Measurements from ENCODE around the gene SNAPIN.

The SNAPIN gene

DNA sequence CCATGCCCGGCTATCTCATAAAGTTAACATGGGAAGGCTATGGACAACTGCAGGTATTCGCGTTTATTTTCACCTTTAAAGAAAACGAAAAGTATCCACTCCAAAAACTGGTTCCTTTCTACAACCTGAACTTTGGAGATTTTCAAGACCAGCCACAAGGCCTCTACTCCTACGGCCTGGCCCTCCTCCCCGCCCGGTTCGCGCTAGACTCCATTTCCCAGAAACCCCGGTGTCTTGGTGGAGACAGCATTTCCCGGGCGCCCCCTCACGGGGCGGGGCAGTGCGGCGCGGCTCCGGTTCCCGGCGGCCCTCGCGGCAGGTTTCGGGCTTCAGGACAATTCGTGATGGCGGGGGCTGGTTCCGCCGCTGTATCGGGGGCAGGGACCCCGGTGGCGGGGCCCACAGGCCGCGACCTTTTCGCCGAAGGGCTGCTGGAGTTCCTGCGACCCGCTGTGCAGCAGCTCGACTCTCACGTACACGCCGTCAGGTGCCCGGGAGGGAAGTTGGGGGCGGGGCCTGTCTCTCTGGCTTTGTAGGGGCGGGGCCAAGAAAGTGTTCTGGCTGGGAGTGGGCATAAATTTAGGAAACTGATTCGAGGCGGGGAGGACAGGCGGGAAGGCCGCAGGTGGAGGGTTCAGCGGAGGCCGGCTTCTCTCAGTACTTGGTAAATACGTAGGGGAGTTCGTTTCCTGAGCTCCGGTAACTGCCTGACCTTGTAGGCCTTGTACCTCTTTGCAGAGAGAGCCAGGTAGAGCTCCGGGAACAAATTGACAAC is at the start of gene SNAPIN:
Gene SNAPIN, plus strand, starts transcription at position 304 of the 775 bp plus-strand sequence. Its CDS starts 41 bp downstream, at position 345.
- DNase-seq (ENCODE audit: low read depth in 2 of 3, low spot score in 2 of 3): peak; percentile 79 to 82 (median 80)

DNA sequence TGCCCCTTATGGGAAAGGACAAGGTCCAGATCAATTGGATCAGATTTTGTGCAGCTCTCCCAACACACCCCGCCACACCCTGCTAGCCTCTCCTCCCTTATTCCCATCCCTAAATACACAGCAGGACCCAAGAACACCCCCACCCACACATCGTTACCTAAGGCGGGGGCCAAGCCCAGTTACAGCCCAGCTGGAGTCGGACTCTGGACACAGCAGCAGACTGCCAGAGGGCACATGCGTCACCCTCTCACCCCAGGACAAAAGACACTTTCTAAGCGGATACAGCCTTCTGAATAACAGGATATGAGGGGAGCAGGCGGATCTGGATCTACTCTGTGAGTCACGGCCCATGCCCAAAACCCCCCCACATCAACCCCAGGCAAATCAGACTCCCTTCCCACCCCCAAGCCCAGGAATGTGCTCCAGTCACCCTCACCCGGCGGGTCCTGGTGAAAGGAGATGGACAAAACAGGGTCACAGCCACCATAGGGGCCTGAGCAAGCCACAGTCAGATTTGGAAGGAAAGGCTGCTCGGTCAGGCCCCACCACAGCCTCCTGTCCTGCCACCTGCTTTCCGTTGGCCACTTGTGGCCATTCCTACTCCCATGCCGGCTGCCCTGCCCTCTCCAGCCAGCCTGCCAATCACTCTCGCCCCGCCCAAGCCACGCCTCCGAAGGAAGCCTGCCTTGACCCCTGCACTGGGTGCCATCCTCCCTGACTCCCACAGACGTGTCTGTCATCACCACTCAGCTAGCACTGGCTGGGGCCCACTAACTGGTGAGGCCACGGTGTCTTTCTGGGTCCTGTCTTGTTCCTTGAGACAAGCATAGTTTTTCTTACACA is 49.5 kb upstream of the SNAPIN start:
- no peak for DNase-seq (ENCODE audit: low read depth in 2 of 3, low spot score in 2 of 3)

GRCh38 chr1:153609585-153609907 is 49.0 kb upstream of the SNAPIN start:
- DNase-seq (ENCODE audit: low read depth in 2 of 3, low spot score in 2 of 3): no peak

- no peak for DNase-seq (ENCODE audit: low read depth in 2 of 3, low spot score in 2 of 3)
Observed at GRCh38 chr1:153610334-153610733, 48.2 kb upstream of the SNAPIN start.

DNA sequence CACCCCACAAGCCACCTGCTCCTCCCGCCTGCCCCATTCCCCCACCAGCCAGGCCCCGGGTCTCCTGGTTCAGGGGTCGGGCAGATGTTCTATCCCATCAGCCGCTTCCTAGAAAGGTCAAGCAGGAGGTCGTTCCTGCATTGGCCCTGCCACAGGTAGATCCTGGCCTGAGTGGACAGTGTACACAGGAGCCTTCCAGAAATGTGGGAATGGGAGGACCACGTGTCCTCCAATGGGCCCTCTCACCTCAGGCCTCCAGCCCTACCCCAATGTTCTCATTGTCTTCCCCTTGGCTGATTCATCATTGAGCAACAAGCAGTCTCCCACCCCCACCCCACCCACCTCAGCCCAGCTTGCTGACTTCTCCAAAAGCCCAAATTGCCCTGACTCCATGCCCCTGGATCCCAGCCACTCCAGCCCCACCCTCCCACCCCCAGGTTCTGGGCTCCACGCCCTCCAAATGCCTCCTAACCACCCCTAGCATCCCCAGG is 47.6 kb upstream of the SNAPIN start:
- no peak for DNase-seq (ENCODE audit: low read depth in 2 of 3, low spot score in 2 of 3)

DNA sequence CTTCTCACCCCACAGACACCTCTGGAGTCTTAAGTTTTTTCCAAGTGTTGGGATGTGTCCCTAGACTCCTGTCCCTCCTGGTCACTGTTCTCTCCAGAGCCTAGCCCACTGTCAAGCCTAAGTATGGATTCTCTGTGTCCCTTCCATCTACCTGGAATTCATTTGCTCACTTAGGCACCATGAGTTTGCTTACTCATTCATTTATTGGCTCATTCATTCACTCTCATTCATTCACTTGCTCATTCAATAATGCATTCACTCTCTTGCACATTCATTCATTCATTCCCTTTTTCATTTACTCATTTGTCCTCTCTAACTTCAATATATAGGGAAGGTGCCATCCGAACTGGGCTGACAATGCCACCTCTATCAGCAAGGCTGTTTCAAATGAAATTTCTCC is 47.1 kb upstream of the SNAPIN start:
- DNase-seq (ENCODE audit: low read depth in 2 of 3, low spot score in 2 of 3): no peak

DNA sequence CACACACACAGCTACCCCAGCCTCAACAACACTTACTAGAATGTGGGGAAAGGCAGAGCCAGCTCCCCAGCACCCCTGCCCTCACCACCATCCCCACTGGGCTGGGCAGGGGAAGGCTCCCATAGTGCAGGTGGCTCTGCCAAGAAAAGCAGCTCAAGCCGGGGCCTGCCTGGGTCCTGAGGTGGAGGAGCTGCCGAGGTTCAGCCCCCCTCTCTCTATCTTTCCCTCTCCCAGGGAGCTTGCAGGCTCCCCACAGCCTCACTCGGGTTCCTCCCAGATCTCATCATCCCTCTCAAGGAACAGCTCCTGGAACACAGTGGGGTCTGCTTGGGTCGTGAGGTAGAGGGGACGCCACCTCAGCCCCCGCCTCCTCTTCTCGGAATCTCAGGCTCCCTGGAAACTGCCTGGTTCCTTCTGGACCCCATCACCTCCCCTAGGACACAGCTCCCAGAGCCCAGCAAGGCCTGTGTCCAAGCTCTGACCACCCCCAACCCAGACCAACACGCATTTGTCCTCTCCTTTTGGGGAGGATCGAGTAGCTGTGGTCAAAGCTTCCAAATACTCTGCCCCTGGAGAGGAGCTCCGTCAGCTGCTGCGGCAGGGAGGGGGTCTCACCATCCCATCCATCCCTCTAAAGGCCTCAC is 46.3 kb upstream of the SNAPIN start:
- no peak for DNase-seq (ENCODE audit: low read depth in 2 of 3, low spot score in 2 of 3)

GRCh38 chr1:153612755-153613331 is 45.7 kb upstream of the SNAPIN start, which contains the start of gene S100A16:
Gene S100A16, minus strand, starts transcription at chr1:153613137. Its CDS starts 4,986 bp downstream, at chr1:153608151.
- DNase-seq (ENCODE audit: low read depth in 2 of 3, low spot score in 2 of 3): no peak

GRCh38 chr1:153613406-153613805 is 45.1 kb upstream of the SNAPIN start:
- no peak for DNase-seq (ENCODE audit: low read depth in 2 of 3, low spot score in 2 of 3)

- no peak for DNase-seq (ENCODE audit: low read depth in 2 of 3, low spot score in 2 of 3)
Observed at GRCh38 chr1:153614189-153614900, 44.2 kb upstream of the SNAPIN start.

- no peak for DNase-seq (ENCODE audit: low read depth in 2 of 3, low spot score in 2 of 3)
Observed at GRCh38 chr1:153614906-153615305, 43.6 kb upstream of the SNAPIN start.

GRCh38 chr1:153615406-153615805 is 43.1 kb upstream of the SNAPIN start:
- DNase-seq (ENCODE audit: low read depth in 2 of 3, low spot score in 2 of 3): no peak

- DNase-seq (ENCODE audit: low read depth in 2 of 3, low spot score in 2 of 3): no peak
Observed at GRCh38 chr1:153616144-153616916, 42.2 kb upstream of the SNAPIN start, which contains the start of gene S100A14. Gene S100A14, minus strand, starts transcription at chr1:153616325. Its CDS starts 467 bp downstream, at chr1:153615858.

- DNase-seq (ENCODE audit: low read depth in 2 of 3, low spot score in 2 of 3): no peak
Observed at GRCh38 chr1:153616917-153617311, 41.6 kb upstream of the SNAPIN start.

DNA sequence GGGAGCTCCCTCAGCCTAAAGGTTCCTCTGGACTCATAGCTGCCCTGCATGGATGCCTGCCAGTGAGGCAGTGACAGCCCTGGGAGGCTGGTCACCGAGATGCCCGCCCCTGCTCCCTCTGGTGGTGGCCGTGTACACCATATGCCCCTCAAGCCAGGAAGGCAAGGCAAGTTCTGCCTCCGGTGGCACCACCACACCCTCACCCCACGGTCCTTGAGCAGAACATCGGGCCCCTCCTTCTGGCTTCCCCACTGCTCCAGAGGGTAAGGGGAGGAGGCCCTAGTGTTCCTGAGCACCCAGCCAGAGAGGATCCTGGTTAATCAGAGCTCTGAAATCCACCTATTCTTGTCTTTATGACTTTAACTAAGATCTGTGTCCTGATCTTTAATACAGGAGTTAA is 40.8 kb upstream of the SNAPIN start:
- peak in 2 of 3 experiments; percentile 55 to 79 for DNase-seq (ENCODE audit: low read depth in 2 of 3, low spot score in 2 of 3)

DNA sequence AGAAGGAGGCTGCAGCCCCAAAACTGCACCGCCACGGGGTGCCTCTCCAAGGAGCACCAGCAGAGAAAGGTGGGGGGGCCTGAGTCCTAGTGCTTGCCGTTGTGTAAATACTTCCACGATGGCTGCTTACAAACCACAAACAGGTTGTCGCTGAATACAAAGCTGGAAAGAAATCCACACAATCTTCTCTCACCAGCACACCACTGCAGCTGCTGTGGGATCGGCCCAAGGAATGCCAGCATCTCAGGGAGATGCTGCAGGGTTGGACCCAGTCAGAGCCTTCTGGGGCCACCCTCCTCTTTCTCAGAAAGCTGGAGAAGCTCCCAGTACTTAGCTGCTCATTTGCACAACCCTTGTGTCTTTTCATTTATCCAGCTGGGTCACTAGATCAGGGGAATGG is 39.3 kb upstream of the SNAPIN start:
- DNase-seq (ENCODE audit: low read depth in 2 of 3, low spot score in 2 of 3): no peak

- no peak for DNase-seq (ENCODE audit: low read depth in 2 of 3, low spot score in 2 of 3)
Observed at GRCh38 chr1:153623101-153623500, 35.4 kb upstream of the SNAPIN start.

DNA sequence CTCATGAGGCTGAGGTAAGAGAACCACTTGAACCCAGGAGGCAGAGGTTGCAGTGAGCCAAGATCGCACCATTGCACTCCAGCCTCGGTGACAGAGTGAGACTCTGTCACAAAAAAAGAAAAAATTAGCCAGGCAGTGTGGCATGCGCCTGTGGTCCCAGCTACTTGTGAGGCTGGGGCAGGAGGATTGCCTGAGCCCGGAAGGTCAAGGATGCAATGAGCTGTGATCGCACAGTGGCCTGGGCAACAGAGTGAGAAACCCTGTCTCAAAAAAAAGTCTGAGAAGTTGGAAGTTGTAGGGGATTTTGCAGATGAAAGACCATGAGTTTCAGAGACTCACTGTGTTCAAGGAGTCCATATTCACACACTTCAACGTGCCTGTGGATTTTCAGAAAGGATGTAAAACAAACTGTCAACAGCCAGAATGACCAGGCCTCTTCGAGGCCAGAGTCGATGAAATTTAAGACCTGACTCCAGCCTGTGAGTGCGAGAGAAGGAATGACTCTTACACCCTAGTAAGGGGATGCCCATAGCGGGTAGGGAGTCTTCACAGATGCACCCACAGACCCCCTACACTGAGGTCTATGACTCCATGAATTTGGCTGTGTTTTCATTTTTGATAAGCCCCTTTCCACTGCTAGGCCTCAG is 33.4 kb upstream of the SNAPIN start:
- DNase-seq (ENCODE audit: low read depth in 2 of 3, low spot score in 2 of 3): no peak

DNA sequence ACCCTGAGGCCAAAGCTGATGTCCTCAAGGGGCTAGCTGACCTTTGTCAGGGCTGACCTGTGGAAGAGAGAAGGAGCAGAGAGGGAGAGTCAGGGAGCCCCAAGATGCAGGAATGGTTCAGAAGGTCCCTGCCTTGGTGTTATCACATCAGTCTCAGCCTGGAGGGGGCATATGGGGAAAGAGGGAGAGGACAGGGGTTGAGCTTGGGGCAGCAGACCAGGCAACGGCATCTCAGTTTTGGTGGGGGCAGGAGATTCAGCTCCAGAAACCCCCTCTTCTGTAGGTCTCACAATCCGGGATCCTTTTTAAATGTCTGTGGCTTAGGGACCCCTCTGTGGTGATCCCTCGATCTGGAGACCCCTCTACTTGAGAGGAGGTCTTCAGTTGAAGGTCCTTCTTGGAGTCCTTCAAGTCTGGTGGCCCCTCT is 32.0 kb upstream of the SNAPIN start:
- DNase-seq (ENCODE audit: low read depth in 2 of 3, low spot score in 2 of 3): no peak

Data from activated CD8-positive, alpha-beta memory T cell treated with anti-CD3 and anti-CD28 coated beads for 48 hours (primary cell).